ENCODE measurements around the gene BCL3.
"Not testable (repeated sequence)": the region's sequence is repeated elsewhere in the genome, so short reads cannot be mapped to it uniquely, and the experiment has no call there.

BCL3 gene

DNA sequence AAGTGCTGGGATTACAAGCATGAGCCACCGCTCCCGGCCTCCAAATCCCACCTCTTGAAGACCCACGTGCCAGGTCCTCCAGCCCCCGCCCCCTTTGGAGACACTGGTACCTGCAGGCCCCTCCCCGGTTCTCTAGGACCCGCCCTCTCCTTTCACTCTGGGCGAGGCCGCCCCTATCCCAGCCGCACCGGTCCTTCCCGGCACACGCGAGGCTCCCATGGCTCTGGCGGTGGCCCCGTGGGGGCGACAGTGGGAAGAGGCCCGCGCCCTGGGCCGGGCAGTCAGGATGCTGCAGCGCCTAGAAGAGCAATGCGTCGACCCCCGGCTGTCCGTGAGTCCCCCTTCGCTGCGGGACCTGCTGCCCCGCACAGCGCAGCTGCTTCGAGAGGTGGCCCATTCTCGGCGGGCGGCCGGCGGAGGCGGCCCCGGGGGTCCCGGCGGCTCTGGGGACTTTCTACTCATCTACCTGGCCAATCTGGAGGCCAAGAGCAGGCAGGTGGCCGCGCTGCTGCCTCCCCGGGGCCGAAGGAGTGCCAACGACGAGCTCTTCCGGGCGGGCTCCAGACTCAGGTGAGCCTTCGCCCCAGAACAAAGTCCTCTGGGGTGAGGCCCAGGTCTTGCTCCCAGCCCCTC is 29.3 kb downstream of the BCL3 start, which contains the start of gene CBLC:
Gene CBLC (plus strand): TSS at position 176 of the 633 bp plus-strand sequence. CDS start 42 bp downstream, at position 218.
- Histone ChIP-seq H3K79me2 (ENCODE audit: insufficient read depth, low read length) (no peaks in the 10 kb centered on the region), H3K4me3 (ENCODE audit: low read depth, low read length, poor library complexity, severe bottlenecking) (no peak within 1 kb of the TSS), H3K4me1 (ENCODE audit: insufficient read depth, low read length, severe bottlenecking) (no peaks in the 10 kb centered on the region), H4K20me1 (ENCODE audit: insufficient read depth, low read length) (no peaks in the 10 kb centered on the region), H2AFZ (ENCODE audit: low read length) (no peak within 1 kb of the TSS), H3K36me3 (ENCODE audit: insufficient read depth, low read length) (no peaks in the 10 kb centered on the region), H3K9ac (ENCODE audit: low read length) (no peak within 1 kb of the TSS), H3F3A (ENCODE audit: insufficient read depth, low read length) (no peaks in the 10 kb centered on the region), H3K9me2 (ENCODE audit: low read depth, low read length) (no peaks in the 10 kb centered on the region), H3K4me2 (ENCODE audit: low read length) (no peak within 1 kb of the TSS), H3K27ac (ENCODE audit: low read depth, low read length, poor library complexity, severe bottlenecking) (no peak within 1 kb of the TSS), H3K9me3 (ENCODE audit: low read length) (no peaks in the 10 kb centered on the region), H3K27me3 (ENCODE audit: insufficient read depth, low read length) (peaks cover 5% of the 10 kb centered on the region; the same call in 1 of the 2 replicates)
- TF ChIP-seq, protein P1, sequence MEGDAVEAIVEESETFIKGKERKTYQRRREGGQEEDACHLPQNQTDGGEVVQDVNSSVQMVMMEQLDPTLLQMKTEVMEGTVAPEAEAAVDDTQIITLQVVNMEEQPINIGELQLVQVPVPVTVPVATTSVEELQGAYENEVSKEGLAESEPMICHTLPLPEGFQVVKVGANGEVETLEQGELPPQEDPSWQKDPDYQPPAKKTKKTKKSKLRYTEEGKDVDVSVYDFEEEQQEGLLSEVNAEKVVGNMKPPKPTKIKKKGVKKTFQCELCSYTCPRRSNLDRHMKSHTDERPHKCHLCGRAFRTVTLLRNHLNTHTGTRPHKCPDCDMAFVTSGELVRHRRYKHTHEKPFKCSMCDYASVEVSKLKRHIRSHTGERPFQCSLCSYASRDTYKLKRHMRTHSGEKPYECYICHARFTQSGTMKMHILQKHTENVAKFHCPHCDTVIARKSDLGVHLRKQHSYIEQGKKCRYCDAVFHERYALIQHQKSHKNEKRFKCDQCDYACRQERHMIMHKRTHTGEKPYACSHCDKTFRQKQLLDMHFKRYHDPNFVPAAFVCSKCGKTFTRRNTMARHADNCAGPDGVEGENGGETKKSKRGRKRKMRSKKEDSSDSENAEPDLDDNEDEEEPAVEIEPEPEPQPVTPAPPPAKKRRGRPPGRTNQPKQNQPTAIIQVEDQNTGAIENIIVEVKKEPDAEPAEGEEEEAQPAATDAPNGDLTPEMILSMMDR (IDR thresholded peaks at IDR 0.05; ENCODE audit: low read length): no peak
- no peak for TF ChIP-seq EZH2 (IDR thresholded peaks at IDR 0.05; ENCODE audit: borderline replicate concordance, low read length)

DNA sequence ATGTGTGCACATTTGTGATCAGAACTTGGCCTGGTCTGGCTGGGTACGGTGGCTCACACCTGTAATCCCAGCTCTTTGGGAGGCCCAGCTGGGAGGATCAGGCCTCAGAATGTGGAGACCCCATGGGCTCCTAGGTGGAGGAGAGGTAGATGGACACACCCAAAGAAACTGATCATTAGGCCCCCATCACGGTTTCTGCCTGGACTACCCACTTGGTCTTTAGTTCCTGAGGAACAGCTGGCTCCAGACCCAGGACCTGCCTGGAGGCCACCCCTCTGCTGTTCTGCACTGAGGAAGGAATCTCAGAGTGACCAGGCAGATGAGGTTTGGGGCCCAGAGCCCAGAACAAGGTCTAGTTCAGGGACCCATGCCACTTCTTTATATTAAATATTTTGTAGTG is 30.6 kb downstream of the BCL3 start:
- Histone ChIP-seq H3K27me3 (ENCODE audit: insufficient read depth, low read length) (no peaks in the 10 kb centered on the region), H3K27ac (ENCODE audit: low read depth, low read length, poor library complexity, severe bottlenecking) (no peak overlapping the region), H3K36me3 (ENCODE audit: insufficient read depth, low read length) (no peaks in the 10 kb centered on the region), H3K4me2 (ENCODE audit: low read length) (no peak overlapping the region), H3F3A (ENCODE audit: insufficient read depth, low read length) (no peaks in the 10 kb centered on the region), H3K4me1 (ENCODE audit: insufficient read depth, low read length, severe bottlenecking) (no peaks in the 10 kb centered on the region), H3K4me3 (ENCODE audit: low read depth, low read length, poor library complexity, severe bottlenecking) (no peak overlapping the region), H3K9ac (ENCODE audit: low read length) (no peak overlapping the region), H3K9me3 (ENCODE audit: low read length) (no peaks in the 10 kb centered on the region), H3K9me2 (ENCODE audit: low read depth, low read length) (no peaks in the 10 kb centered on the region), H4K20me1 (ENCODE audit: insufficient read depth, low read length) (no peaks in the 10 kb centered on the region), H2AFZ (ENCODE audit: low read length) (no peak overlapping the region), H3K79me2 (ENCODE audit: insufficient read depth, low read length) (no peaks in the 10 kb centered on the region)
- TF ChIP-seq EZH2 (IDR thresholded peaks at IDR 0.05; ENCODE audit: borderline replicate concordance, low read length): no peak
- TF ChIP-seq, protein P1 (IDR thresholded peaks at IDR 0.05; ENCODE audit: low read length): no peak

DNA sequence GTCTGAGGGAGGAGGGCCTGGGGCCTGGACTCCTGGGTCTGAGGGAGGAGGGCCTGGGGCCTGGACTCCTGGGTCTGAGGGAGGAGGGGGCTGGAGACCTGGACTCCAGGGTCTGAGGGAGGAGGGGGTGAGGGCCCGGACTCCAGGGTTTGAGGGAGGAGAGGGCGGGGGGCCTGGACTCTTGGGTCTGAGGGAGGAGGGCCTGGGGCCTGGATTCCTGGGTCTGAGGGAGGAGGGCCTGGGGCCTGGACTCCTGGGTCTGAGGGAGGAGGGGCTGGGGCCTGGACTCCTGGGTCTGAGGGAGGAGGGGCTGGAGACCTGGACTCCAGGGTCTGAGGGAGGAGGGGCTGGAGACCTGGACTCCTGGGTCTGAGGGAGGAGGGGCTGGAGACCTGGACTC is 33.2 kb downstream of the BCL3 start:
- not testable (repeated sequence) for H3K4me3 ChIP-seq (ENCODE audit: low read depth, low read length, poor library complexity, severe bottlenecking); H3K9ac ChIP-seq (ENCODE audit: low read length); H4K20me1 ChIP-seq (ENCODE audit: insufficient read depth, low read length); H3K79me2 ChIP-seq (ENCODE audit: insufficient read depth, low read length); H3K27me3 ChIP-seq (ENCODE audit: insufficient read depth, low read length); H3K36me3 ChIP-seq (ENCODE audit: insufficient read depth, low read length); H2AFZ ChIP-seq (ENCODE audit: low read length); H3K4me1 ChIP-seq (ENCODE audit: insufficient read depth, low read length, severe bottlenecking); H3F3A ChIP-seq (ENCODE audit: insufficient read depth, low read length); H3K9me3 ChIP-seq (ENCODE audit: low read length); H3K9me2 ChIP-seq (ENCODE audit: low read depth, low read length); H3K4me2 ChIP-seq (ENCODE audit: low read length); H3K27ac ChIP-seq (ENCODE audit: low read depth, low read length, poor library complexity, severe bottlenecking)

DNA sequence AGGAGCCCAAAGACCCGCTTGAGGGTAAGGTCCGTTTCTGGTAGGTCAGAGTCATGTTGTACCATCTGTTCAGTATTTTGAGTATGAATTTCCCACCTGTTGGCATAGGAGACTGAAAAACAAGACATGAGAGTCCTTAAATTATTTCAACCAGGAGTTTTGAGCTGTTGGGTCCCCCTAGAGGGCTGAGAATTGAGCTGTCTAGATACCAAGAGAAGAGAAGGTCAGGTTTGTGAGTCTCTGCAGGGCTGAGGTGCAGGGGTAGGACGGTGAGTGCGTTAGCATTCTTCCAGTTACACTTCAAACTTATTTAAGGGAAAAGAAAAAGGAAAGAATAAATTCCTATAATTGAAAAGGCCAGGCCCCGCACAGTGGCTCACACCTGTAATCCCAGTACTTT is 34.2 kb downstream of the BCL3 start:
- Histone ChIP-seq H3K36me3 (ENCODE audit: insufficient read depth, low read length) (no peaks in the 10 kb centered on the region), H3K4me2 (ENCODE audit: low read length) (no peak overlapping the region), H3K27me3 (ENCODE audit: insufficient read depth, low read length) (no peaks in the 10 kb centered on the region), H3F3A (ENCODE audit: insufficient read depth, low read length) (no peaks in the 10 kb centered on the region), H3K79me2 (ENCODE audit: insufficient read depth, low read length) (no peaks in the 10 kb centered on the region), H3K9ac (ENCODE audit: low read length) (no peak overlapping the region), H3K27ac (ENCODE audit: low read depth, low read length, poor library complexity, severe bottlenecking) (no peak overlapping the region), H3K4me3 (ENCODE audit: low read depth, low read length, poor library complexity, severe bottlenecking) (no peak overlapping the region), H3K4me1 (ENCODE audit: insufficient read depth, low read length, severe bottlenecking) (no peaks in the 10 kb centered on the region), H3K9me2 (ENCODE audit: low read depth, low read length) (no peaks in the 10 kb centered on the region), H2AFZ (ENCODE audit: low read length) (no peak overlapping the region), H3K9me3 (ENCODE audit: low read length) (no peaks in the 10 kb centered on the region), H4K20me1 (ENCODE audit: insufficient read depth, low read length) (no peaks in the 10 kb centered on the region)
- TF ChIP-seq EZH2 (IDR thresholded peaks at IDR 0.05; ENCODE audit: borderline replicate concordance, low read length): no peak
- TF ChIP-seq, protein P1 (IDR thresholded peaks at IDR 0.05; ENCODE audit: low read length): no peak
